ENCODE data around the gene JPT1.
"Not testable (repeated sequence)": the region's sequence is repeated elsewhere in the genome, so short reads cannot be mapped to it uniquely, and the experiment has no call there.

JPT1 gene

GRCh38 chr17:75153780-75154194 lies 525 bp downstream of the JPT1 start:
- DNase-seq: no peak

- DNase-seq: peak; percentile 31
Measured at GRCh38 chr17:75152922-75153779, 1.2 kb downstream of the JPT1 start.

- DNase-seq: no peak
Measured at GRCh38 chr17:75152523-75152921, 1.8 kb downstream of the JPT1 start.

GRCh38 chr17:75151930-75152329 lies 2.4 kb downstream of the JPT1 start:
- DNase-seq: peak; percentile 19

GRCh38 chr17:75147878-75148546 lies 6.3 kb downstream of the JPT1 start:
- no peak for DNase-seq

GRCh38 chr17:75146592-75146991 lies 7.7 kb downstream of the JPT1 start:
- no peak for DNase-seq

GRCh38 chr17:75144816-75145512 lies 9.3 kb downstream of the JPT1 start:
- no peak for DNase-seq

- no peak for DNase-seq
Measured at GRCh38 chr17:75142236-75142971, 11.9 kb downstream of the JPT1 start.

GRCh38 chr17:75138519-75138918 lies 15.8 kb downstream of the JPT1 start:
- no peak for DNase-seq

- DNase-seq: not testable (repeated sequence)
Measured at GRCh38 chr17:75137762-75138161, 16.6 kb downstream of the JPT1 start.

GRCh38 chr17:75135946-75136345 lies 18.4 kb downstream of the JPT1 start:
- no peak for DNase-seq

- no peak for DNase-seq
Measured at GRCh38 chr17:75135452-75135851, 18.9 kb downstream of the JPT1 start.

- not testable (repeated sequence) for DNase-seq
Measured at GRCh38 chr17:75133607-75134347, 20.5 kb downstream of the JPT1 start.

- no peak for DNase-seq
Measured at GRCh38 chr17:75133001-75133400, 21.3 kb downstream of the JPT1 start.

- not testable (repeated sequence) for DNase-seq
Measured at GRCh38 chr17:75132018-75133000, 22.0 kb downstream of the JPT1 start.

GRCh38 chr17:75131278-75132017 lies 22.9 kb downstream of the JPT1 start, which contains the start of gene NT5C:
TSS of gene NT5C (minus strand) at chr17:75131742. CDS start at chr17:75131707, 35 bp downstream.
- peak; percentile 91 for DNase-seq

GRCh38 chr17:75130632-75131277 lies 23.6 kb downstream of the JPT1 start:
- DNase-seq: peak; percentile 81

GRCh38 chr17:75130059-75130631 lies 24.2 kb downstream of the JPT1 start:
- DNase-seq: no peak

GRCh38 chr17:75129576-75129975 lies 24.7 kb downstream of the JPT1 start:
- DNase-seq: no peak

Measured in NCI-H2227 treated with DMSO at 0.1 percent for 48 hours (cell line).